GM18870 (cell line): ENCODE data around the gene IFI27L2.

Experiments used
- ATAC-seq: cut with Tn5 transposase; IDR thresholded peaks from one replicate; pipeline ENCODE4 v1.9.1; 2021; ENCODE audit warnings: moderate library complexity; ENCODE audit not compliant: unreplicated experiment

The IFI27L2 gene

DNA sequence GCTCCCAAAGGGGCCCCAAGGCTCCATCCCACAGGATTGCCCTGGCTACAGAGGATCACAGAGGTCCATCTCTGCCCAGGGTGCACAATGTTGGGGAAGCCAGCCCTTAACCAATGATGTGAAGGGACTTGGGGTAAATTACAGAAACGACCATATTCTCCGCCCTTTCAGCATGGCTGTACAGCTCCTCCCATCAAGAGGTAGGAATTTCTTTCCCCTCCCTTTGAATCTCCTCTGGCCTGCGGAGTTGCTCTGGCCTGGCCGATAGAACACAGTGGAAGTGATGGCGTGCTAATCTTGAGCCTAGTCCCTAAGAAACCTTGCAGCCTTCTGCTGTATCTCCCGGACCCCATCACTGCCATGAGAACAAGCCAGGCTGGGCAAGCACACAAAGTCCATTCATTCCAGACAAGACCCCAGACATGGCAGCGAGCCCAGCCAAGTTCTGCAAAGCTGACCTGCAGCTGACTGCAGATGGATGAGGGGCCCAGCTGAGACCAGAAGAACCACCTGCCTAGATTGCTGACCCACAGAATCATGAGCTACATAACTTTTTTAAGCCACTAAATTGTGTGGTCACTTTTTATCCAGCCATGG, 25.8 kb downstream of the IFI27L2 start:
- no peak for ATAC-seq

GRCh38 chr14:94102768-94103482, 26.5 kb downstream of the IFI27L2 start:
- no peak for ATAC-seq

GRCh38 chr14:94101748-94102147, 27.7 kb downstream of the IFI27L2 start:
- ATAC-seq = no peak

- no peak for ATAC-seq
Observed at GRCh38 chr14:94100847-94101246, 28.6 kb downstream of the IFI27L2 start.

DNA sequence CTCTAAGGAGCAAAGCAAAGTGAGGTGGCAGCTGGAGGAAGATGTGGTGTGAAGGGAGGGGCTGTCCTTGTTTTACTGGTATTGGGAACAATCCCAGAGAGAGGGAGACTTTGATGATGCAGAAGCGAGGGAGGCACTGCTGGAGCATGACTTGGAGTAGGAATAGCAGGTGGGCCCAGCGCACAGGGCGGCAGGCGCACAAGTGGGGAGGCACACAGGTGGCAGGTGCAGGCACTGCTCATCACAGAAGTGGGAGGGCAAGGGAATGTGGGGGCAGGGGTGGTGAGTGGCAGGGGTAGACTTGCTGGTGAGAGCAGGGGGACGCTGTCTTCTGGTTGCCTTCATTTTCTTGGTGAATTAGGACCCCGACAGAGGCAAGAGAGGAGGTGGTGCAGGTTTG, 30.4 kb downstream of the IFI27L2 start:
- ATAC-seq = no peak

DNA sequence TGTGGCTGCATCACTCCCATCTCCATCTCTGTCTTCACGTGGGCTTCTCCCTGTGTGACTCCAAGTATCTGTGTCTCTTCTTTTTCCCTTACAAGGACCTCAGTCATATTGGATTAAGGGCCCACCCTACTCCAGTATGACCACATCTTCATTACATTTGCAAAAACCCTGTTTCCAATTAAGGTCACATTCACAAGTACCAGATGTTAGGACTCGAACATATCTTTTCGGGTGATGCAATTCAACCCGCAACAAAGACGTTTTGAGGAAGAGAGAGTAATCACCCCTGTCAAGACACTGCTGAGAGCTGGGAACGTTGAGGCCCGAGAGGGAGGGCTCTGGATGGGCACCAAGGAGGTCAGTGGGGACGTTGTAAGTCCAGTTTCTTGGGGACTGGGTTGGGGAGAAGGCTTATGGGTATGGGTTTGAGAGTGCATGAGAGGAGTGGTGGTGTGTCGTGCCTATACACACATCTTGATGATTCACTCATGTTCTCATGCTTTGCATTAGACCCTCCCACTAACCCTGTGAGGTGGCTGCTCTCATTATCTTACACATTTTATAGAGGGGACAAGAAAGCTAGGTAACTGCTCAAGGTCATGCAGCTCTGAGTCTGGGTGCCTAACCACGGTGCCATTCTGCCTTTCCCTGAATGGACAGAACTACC, 30.9 kb downstream of the IFI27L2 start:
- no peak for ATAC-seq

DNA sequence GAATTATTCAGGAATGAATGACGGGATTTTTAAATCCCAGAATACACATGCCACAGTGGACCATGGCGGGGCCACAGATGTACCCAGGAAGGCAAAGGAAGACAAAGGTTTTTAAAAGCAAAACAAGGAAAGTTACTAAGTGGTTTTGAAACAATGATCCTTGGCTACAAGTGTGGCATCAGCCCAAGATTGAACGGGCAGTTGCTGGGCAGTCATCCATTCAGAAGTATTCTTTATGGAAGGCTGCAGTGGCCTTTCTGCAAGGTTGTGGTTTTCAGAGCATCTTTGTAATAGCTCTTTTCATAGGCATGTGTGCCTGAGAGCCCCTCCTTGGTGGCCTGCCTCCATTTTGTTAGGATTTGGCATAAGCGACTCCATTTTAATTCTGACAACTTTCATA, 32.3 kb downstream of the IFI27L2 start:
- ATAC-seq = no peak

GRCh38 chr14:94093418-94093817, 36.0 kb downstream of the IFI27L2 start:
- no peak for ATAC-seq

DNA sequence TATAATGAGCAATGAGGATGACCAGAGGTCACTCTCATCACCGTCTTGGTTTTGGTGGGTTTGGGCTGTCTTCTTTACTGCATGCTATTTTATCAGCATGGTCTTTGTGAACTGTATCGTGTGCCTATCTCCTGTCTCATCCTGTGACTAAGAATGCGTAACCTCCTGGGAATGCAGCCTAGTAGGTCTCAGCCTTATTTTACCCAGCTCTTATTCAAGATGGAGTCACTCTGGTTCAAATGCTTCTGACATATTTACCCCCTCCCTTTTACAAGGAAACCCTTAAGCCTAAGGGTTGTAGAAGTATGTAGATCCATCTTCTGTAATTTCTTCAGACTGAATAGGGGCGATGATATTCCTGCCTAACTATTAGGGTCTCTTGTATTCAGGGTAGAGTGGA, 39.9 kb downstream of the IFI27L2 start:
- no peak for ATAC-seq

GRCh38 chr14:94088516-94088915, 40.9 kb downstream of the IFI27L2 start:
- ATAC-seq = no peak

DNA sequence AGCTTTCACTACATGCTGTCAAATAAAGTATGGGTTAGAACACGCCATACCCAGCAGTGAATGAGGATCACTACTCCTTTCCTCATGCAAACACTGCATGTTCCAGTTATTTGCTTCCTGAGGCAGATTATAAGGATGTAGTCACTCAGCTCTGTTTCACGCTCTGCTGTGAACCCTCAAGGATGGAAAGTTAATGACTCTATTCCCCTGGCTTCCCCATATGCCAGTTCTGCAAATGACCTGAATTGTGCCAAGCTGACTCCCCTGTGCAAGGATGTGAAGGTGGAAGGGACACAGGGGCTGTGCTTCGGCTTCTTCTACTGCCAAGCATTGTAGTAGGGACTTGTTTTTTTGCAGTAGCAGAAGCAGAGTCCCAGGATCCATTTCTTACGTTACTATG, 41.5 kb downstream of the IFI27L2 start:
- ATAC-seq = no peak

DNA sequence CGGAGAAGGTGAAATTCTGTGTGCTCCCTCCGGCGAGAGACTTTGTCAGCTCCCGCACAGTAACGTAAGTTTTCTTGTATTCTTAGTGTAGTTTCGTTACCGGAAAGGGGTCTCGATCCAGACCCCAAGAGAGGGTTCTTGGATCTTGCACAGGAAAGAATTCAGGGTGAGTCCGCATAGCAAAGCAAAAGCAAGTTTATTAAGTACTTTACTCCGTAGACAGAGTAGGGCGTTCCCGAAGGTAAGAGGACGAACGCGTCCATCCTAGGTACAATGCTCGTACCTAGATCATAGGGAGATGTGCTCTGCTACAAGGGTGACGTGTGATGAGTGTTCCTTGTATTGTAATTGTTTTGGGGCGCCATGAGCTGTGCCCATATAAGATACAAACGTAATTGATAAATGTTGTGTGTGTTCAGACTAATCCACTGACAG, 48.0 kb downstream of the IFI27L2 start:
- ATAC-seq = peak; percentile 30

- peak; percentile 90 for ATAC-seq
Observed at GRCh38 chr14:94080621-94081385, 48.6 kb downstream of the IFI27L2 start, which contains the start of the genes DDX24 and IFI27L1. DDX24 (minus strand) TSS chr14:94081202; CDS start chr14:94079742, 1,460 bp downstream. IFI27L1 (plus strand) TSS chr14:94081310; CDS start chr14:94096938, 15,628 bp downstream.

DNA sequence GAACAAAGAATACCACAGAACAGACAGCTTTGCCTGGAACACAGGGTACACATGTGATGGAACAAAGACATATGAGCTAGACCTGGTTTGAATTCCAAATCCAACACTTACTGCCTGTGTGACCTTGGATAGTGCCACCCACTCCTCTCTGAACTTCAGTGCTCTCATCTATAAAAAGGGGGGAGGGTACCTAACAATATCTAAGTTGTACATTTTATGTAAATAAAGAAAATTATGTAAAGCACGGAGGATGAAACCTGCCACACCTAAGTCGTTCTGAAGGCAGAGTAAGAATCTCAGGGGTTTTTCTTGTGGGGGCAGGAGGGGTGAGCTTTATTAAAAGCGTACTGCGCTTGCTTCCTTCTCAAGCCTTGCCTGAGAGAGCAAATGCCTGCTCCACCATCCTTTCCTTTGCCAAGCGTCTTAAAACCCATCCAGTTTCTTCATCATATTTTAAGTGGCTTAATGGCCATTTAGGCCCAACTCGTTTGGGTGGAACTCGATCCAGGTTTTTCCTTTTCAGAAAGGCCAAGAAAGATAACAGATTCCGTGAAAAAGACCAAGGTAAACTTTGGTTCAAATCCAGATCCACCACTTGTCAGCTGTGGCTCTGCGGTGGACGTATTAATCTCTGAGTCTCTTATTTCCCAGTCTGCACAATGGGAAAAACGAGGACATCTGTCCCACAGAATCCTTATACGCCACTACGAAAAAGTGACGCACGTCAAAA, 49.3 kb downstream of the IFI27L2 start:
- ATAC-seq = no peak

- ATAC-seq = no peak
Observed at GRCh38 chr14:94077823-94078222, 51.6 kb downstream of the IFI27L2 start.
